SK-N-SH treated with all-trans-retinoic acid at 6 μM for 48 hours (cell line): ENCODE data around the gene CHMP6.

Experiments
- ATAC-seq: fragments of 200-7000 bp; cut with Tn5 transposase; 3 replicates; pipeline ENCODE4 v1.9.1; 2020; ENCODE audit warnings: mild to moderate bottlenecking, moderate library complexity
- ARNTL ChIP-seq: fragments of 450-650 bp; formaldehyde crosslinking; IDR thresholded peaks from 2 replicates; pipeline ENCODE4 v1.5.0; 2020; ENCODE audit warnings: low read depth, mild to moderate bottlenecking, moderate library complexity, borderline replicate concordance
- BACH2 ChIP-seq: fragments of 250-450 bp; sonication (Bioruptor Pico); IDR thresholded peaks from 2 replicates; pipeline ENCODE4 v1.9.0; 2021; ENCODE audit warnings: mild to moderate bottlenecking, borderline replicate concordance
- CREB5 ChIP-seq: fragments of 250-450 bp; sonication (Bioruptor Pico); IDR thresholded peaks from 2 replicates; pipeline ENCODE4 v1.5.1; 2020; ENCODE audit warnings: low read depth, mild to moderate bottlenecking, moderate library complexity
- CSDC2 ChIP-seq: fragments of 250-450 bp; sonication (Bioruptor Pico); IDR thresholded peaks from 2 replicates; pipeline ENCODE4 v1.5.0; 2020; ENCODE audit warnings: mild to moderate bottlenecking, moderate library complexity
- CSRNP3 ChIP-seq: fragments of 250-450 bp; sonication (Bioruptor Pico); IDR thresholded peaks from 2 replicates; pipeline ENCODE4 v1.5.1; 2021; ENCODE audit warnings: mild to moderate bottlenecking, moderate library complexity
- ESRRG ChIP-seq: fragments of 250-450 bp; sonication (Bioruptor Pico); IDR thresholded peaks from 2 replicates; pipeline ENCODE4 v1.6.1; 2021; ENCODE audit warnings: mild to moderate bottlenecking
- GLIS3 ChIP-seq: fragments of 250-450 bp; sonication (Bioruptor Pico); IDR thresholded peaks from 2 replicates; pipeline ENCODE4 v1.5.0; 2020; ENCODE audit warnings: mild to moderate bottlenecking, moderate library complexity
- ISL1 ChIP-seq: fragments of 250-450 bp; sonication (Bioruptor Pico); IDR thresholded peaks from 2 replicates; pipeline ENCODE4 v2.1.2; 2022; ENCODE audit warnings: mild to moderate bottlenecking, moderate library complexity
- OSR1 ChIP-seq: fragments of 250-450 bp; sonication (Bioruptor Pico); IDR thresholded peaks from 2 replicates; pipeline ENCODE4 v1.8.0; 2022; ENCODE audit warnings: moderate library complexity, mild to moderate bottlenecking, inconsistent platforms
- PATZ1 ChIP-seq: fragments of 250-450 bp; sonication (Bioruptor Pico); IDR thresholded peaks from 2 replicates; pipeline ENCODE4 v1.8.0; 2020; ENCODE audit warnings: mild to moderate bottlenecking, moderate library complexity, borderline replicate concordance
- POU6F1 ChIP-seq: fragments of 250-450 bp; sonication (Bioruptor Pico); IDR thresholded peaks from 2 replicates; pipeline ENCODE4 v1.8.0; 2021; ENCODE audit warnings: low read depth, mild to moderate bottlenecking, moderate library complexity, borderline replicate concordance
- PPARA ChIP-seq: fragments of 250-450 bp; sonication (Bioruptor Pico); IDR thresholded peaks from 2 replicates; pipeline ENCODE4 v1.5.0; 2020; ENCODE audit warnings: mild to moderate bottlenecking, borderline replicate concordance
- RARB ChIP-seq: fragments of 250-450 bp; sonication (Bioruptor Pico); IDR thresholded peaks from 2 replicates; pipeline ENCODE4 v1.8.0; 2021; ENCODE audit warnings: mild to moderate bottlenecking, moderate library complexity
- SNAI2 ChIP-seq: fragments of 250-450 bp; sonication (Bioruptor Pico); IDR thresholded peaks from 2 replicates; pipeline ENCODE4 v1.5.0; 2020; ENCODE audit warnings: mild to moderate bottlenecking, moderate library complexity
- ZC3H10 ChIP-seq: fragments of 250-450 bp; sonication (Bioruptor Pico); IDR thresholded peaks from 2 replicates; pipeline ENCODE4 v1.5.1; 2021; ENCODE audit warnings: mild to moderate bottlenecking, moderate library complexity
- ZFP30 ChIP-seq: fragments of 450-650 bp; formaldehyde crosslinking; IDR thresholded peaks from 2 replicates; pipeline ENCODE4 v1.5.0; 2022; ENCODE audit warnings: mild to moderate bottlenecking, moderate library complexity
- ZNF8 ChIP-seq: fragments of 450-650 bp; formaldehyde crosslinking; IDR thresholded peaks from 2 replicates; pipeline ENCODE4 v1.5.0; 2020; ENCODE audit warnings: mild to moderate bottlenecking, moderate library complexity

The CHMP6 gene

GRCh38 chr17:80957461-80957941 lies 34.1 kb upstream of the CHMP6 start:
- TF ChIP-seq ZNF8 (CRISPR knock-in tag) (no peak), PPARA (CRISPR knock-in tag) (no peak), ISL1 (no peak), OSR1 (no peak), POU6F1 (no peak)
- ATAC-seq, result no peak

GRCh38 chr17:80959330-80960036 lies 32.2 kb upstream of the CHMP6 start:
- peak; percentile 91 for ATAC-seq
- TF ChIP-seq ESRRG (no peak), ISL1 (no peak), PATZ1 (CRISPR knock-in tag) (0 out of 2 replicates have a peak, but pooled peaks have one; percentile 12)

- no peak for TF ChIP-seq PPARA (CRISPR knock-in tag)
- no peak for TF ChIP-seq CSRNP3 (CRISPR knock-in tag)
- no peak for TF ChIP-seq ISL1
- TF ChIP-seq, all 23 proteins: peak for 0
- ATAC-seq, result no peak
These were observed 31.4 kb upstream of the CHMP6 start for GRCh38 chr17:80960037-80960796.

- TF ChIP-seq SNAI2 (CRISPR knock-in tag) (no peak), PPARA (CRISPR knock-in tag) (no peak), CSRNP3 (CRISPR knock-in tag) (no peak), RARB (CRISPR knock-in tag) (no peak), ZNF8 (CRISPR knock-in tag) (no peak), GLIS3 (no peak), ZC3H10 (CRISPR knock-in tag) (no peak), ZFP30 (CRISPR knock-in tag) (no peak), CREB5 (CRISPR knock-in tag) (no peak), ESRRG (no peak), CSDC2 (CRISPR knock-in tag) (no peak), ISL1 (no peak), ARNTL (CRISPR knock-in tag) (no peak), BACH2 (no peak)
- ATAC-seq, result no peak
These were observed 30.7 kb upstream of the CHMP6 start for GRCh38 chr17:80960797-80961452.
